Measurements from ENCODE around the gene ADAMTS8. TPM values are rescaled to one million over a fixed set of nuclear protein-coding genes. Genes with fewer than 3 reads are reported as not detected.

The ADAMTS8 gene
- total RNA-seq, 2 donors from 2014 or later: 2.5 to 7.8 TPM

DNA sequence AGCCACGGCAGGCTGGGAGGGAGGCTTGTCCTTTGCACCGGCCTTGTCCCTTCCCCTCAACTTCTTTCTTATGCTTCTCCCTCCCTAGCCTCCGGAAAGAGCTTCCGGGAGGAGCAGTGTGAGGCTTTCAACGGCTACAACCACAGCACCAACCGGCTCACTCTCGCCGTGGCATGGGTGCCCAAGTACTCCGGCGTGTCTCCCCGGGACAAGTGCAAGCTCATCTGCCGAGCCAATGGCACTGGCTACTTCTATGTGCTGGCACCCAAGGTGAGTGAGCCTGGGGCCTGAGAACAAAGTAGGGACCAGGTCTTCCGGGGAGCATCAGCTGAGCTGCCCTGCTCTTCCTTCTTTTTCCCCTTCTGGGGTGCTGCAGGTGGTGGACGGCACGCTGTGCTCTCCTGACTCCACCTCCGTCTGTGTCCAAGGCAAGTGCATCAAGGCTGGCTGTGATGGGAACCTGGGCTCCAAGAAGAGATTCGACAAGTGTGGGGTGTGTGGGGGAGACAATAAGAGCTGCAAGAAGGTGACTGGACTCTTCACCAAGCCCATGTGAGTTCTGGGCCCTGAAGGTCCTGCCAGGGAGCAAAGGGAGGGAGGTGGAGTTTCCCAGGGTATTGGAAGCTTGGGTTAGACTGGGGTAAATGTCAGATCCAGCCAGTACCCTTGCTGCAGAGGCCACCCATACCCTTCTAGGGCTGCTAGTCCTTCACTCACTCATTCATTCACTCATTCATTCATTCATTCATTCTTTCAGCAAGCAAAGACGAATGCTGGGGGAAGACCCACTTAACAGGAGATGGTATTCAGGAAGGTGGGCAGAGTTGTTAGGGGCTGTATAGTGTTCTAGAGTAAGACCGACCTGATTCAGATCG lies 42.7 kb upstream of the ADAMTS8 start:
- H3K4me1 ChIP-seq: peaks cover 0 to under 1% of the 10 kb centered on the region in 2 donors
- no peaks in the 10 kb centered on the region for H3K9me3 ChIP-seq
- no peaks in the 10 kb centered on the region for H3K27me3 ChIP-seq
- H3K27ac ChIP-seq: no peak overlapping the region
- DNase-seq (ENCODE audit: low spot score): peak; percentile 55
- H3K4me3 ChIP-seq: no peak overlapping the region
- TF ChIP-seq, protein P1, sequence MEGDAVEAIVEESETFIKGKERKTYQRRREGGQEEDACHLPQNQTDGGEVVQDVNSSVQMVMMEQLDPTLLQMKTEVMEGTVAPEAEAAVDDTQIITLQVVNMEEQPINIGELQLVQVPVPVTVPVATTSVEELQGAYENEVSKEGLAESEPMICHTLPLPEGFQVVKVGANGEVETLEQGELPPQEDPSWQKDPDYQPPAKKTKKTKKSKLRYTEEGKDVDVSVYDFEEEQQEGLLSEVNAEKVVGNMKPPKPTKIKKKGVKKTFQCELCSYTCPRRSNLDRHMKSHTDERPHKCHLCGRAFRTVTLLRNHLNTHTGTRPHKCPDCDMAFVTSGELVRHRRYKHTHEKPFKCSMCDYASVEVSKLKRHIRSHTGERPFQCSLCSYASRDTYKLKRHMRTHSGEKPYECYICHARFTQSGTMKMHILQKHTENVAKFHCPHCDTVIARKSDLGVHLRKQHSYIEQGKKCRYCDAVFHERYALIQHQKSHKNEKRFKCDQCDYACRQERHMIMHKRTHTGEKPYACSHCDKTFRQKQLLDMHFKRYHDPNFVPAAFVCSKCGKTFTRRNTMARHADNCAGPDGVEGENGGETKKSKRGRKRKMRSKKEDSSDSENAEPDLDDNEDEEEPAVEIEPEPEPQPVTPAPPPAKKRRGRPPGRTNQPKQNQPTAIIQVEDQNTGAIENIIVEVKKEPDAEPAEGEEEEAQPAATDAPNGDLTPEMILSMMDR (IDR thresholded peaks at IDR 0.05): no peak
- peaks cover 70% of the 10 kb centered on the region for H3K36me3 ChIP-seq

DNA sequence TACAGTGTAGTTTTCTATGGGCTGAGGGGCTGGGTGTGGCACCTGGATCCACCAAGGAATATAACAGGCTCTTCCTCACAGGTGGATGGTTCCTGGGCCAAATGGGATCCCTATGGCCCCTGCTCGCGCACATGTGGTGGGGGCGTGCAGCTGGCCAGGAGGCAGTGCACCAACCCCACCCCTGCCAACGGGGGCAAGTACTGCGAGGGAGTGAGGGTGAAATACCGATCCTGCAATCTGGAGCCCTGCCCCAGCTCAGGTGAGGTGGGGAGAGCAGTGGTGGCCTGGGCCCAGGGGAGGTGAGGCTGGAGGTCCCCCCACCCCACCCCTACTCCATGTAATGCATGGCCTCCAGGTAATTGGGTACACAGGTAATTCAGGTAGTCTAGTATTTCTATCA lies 40.8 kb upstream of the ADAMTS8 start:
- no peak for DNase-seq (ENCODE audit: low spot score)
- Histone ChIP-seq H3K4me3 (no peak overlapping the region), H3K27ac (no peak overlapping the region), H3K36me3 (peaks cover 80% of the 10 kb centered on the region), H3K4me1 (no peaks in the 10 kb centered on the region), H3K9me3 (no peaks in the 10 kb centered on the region), H3K27me3 (no peaks in the 10 kb centered on the region)
- TF ChIP-seq, protein P1 (IDR thresholded peaks at IDR 0.05): no peak

DNA sequence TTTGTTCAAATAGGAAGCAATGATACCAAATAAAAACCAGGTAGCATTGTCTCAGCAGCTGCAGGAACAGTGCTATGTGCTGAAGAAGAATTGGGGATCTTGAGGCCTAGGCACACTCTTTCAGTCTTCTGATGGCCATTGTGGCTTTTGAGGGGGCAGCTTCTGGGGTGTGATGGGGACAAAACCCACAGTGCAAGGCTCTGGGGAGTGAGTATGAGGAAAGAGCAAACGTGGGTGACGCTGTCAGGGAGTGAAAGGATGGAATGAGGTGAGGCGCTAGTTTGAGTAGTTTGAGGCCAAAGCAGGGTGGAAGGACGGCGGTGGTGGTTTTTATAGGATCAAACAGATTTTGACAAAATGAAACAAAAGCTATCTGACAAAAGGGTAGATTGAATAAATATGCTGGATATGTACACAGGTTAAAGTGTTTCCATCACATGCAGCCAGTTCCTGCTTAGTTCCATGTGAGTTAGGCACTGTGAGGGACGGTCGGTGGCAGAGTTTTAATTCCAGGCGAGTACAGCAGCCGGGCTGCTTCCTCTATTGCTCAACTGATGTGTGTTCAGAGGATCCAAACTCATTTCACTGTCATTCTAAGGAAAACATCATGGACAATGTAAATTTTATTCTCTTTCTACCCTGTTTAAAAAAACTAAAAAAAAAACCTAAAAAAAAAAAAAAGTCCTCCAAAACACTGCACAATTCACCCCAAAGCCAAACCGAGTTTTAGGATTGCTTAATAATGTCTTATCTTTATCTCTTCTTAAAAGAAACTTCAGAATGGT lies 38.9 kb upstream of the ADAMTS8 start:
- peaks cover 80% of the 10 kb centered on the region for H3K36me3 ChIP-seq
- H3K4me3 ChIP-seq: no peak overlapping the region
- no peak for DNase-seq (ENCODE audit: low spot score)
- H3K4me1 ChIP-seq: no peaks in the 10 kb centered on the region
- no peak overlapping the region for H3K27ac ChIP-seq
- no peaks in the 10 kb centered on the region for H3K9me3 ChIP-seq
- TF ChIP-seq, protein P1 (IDR thresholded peaks at IDR 0.05): no peak
- no peaks in the 10 kb centered on the region for H3K27me3 ChIP-seq

DNA sequence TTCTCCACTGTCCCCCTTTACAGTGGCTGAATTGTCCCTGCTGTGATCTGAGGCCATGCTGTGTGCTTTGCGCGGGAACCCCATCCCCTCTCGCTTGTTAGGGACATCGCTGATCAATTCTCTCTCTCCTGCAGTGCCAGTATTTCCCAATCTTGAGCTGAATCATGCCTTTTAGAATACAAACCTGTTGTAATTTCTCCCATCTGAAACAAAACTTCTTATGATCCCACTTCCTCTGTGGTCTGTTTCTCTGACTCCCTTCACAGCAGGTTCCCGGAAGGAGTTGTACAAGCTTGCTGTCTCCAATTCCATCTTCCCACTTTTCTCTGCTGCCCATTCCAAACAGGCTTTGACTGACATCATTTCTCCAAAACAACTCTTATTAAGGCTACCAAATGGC lies 36.9 kb upstream of the ADAMTS8 start:
- Histone ChIP-seq H3K4me3 (no peak overlapping the region), H3K27ac (no peak overlapping the region), H3K36me3 (peaks cover 71% of the 10 kb centered on the region), H3K9me3 (no peaks in the 10 kb centered on the region), H3K27me3 (no peaks in the 10 kb centered on the region), H3K4me1 (no peaks in the 10 kb centered on the region)
- TF ChIP-seq, protein P1 (IDR thresholded peaks at IDR 0.05): no peak
- DNase-seq (ENCODE audit: low spot score): no peak

DNA sequence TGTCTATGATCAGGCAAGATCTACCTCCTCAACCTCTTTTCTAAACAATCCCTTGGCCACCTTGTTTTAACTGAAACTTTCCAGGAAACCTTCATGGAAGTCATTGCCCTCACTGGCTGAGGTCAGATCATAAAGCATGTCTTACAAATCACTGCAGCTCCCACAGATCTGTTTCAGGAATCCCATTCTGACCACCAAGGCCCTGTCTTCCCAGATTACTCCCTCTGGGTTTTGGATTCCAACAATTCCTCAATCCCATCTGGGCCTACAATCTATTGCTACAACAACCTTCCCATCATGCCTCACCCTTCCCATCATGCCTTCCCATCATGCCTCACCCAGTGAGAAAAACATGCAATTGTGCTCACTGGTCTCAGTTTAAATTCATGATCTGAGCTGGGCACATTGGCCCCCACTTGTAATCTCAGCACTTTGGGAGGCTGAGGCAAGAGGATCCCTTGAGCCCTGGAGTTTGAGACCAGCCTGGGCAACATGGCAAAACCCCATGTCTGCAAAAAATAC lies 35.9 kb upstream of the ADAMTS8 start:
- Histone ChIP-seq H3K9me3 (no peaks in the 10 kb centered on the region), H3K27ac (no peak overlapping the region), H3K36me3 (peaks cover 65% of the 10 kb centered on the region), H3K4me1 (no peaks in the 10 kb centered on the region), H3K27me3 (no peaks in the 10 kb centered on the region), H3K4me3 (no peak overlapping the region)
- no peak for DNase-seq (ENCODE audit: low spot score)
- TF ChIP-seq, protein P1 (IDR thresholded peaks at IDR 0.05): no peak

All from right atrium auricular region (tissue), 2 donors.